H1 (cell line): ENCODE measurements around the gene C21orf58. TPM values are rescaled to one million over a fixed set of nuclear protein-coding genes. Genes with fewer than 3 reads are reported as not detected.

Experiments
- CTCF ChIA-PET: fragments of 300-600 bp; sonication (Branson Sonifier 250); formaldehyde crosslinking; loops from one replicate; lab custom pipeline; 2021; ENCODE audit not compliant: partially characterized antibody; lab: Charles Lee
- POLR2A ChIA-PET: fragments of 300-600 bp; sonication (Branson Sonifier 250); formaldehyde crosslinking; loops from one replicate; lab custom pipeline; 2021; ENCODE audit warnings: inconsistent platforms; ENCODE audit not compliant: partially characterized antibody; lab: Charles Lee
- DNase-seq, 2 experiments: peaks; one replicate each; pipeline versions ENCODE4 v3.0.0 to v3.0.0-alpha.2; 2010 to 2022; ENCODE audit warnings: low spot score in 2 of 2, low read depth in 1 of 2, mixed read lengths in 1 of 2
- FAIRE-seq: peaks from 2 replicates; lab custom pipeline; 2011; peaks lifted over from hg19 to GRCh38; lab: Jason Lieb, UNC
- H2AFZ ChIP-seq: 2 replicates; pipeline ENCODE4 v1.8.1; 2012; ENCODE audit warnings: low read length, inconsistent platforms
- H2AK5ac ChIP-seq: 2 replicates; pipeline ENCODE4 v1.6.1; 2013; ENCODE audit warnings: low read depth, low read length
- H2BK120ac ChIP-seq: replicated peaks from 2 replicates; pipeline ENCODE3; 2013; ENCODE audit warnings: low read depth, low read length, inconsistent platforms
- H2BK12ac ChIP-seq: 2 replicates; pipeline ENCODE4 v1.6.1; 2013; ENCODE audit warnings: low read depth, low read length
- H2BK15ac ChIP-seq: 2 replicates; pipeline ENCODE4 v1.6.1; 2013; ENCODE audit warnings: low read length
- H2BK20ac ChIP-seq: 2 replicates; pipeline ENCODE4 v1.6.1; 2013; ENCODE audit warnings: low read length
- H2BK5ac ChIP-seq: 2 replicates; pipeline ENCODE4 v1.6.1; 2013; ENCODE audit warnings: low read depth, low read length
- H3K14ac ChIP-seq: 2 replicates; pipeline ENCODE4 v1.6.1; 2013; ENCODE audit warnings: inconsistent platforms; ENCODE audit not compliant: insufficient read length
- H3K18ac ChIP-seq: 2 replicates; pipeline ENCODE4 v1.6.1; 2013; ENCODE audit warnings: low read length; ENCODE audit errors: extremely low read depth
- H3K23ac ChIP-seq: 2 replicates; pipeline ENCODE4 v1.6.1; 2013; ENCODE audit warnings: inconsistent platforms; ENCODE audit not compliant: insufficient read length
- H3K23me2 ChIP-seq: 2 replicates; pipeline ENCODE4 v1.6.1; 2013; ENCODE audit warnings: low read depth, low read length
- H3K27ac ChIP-seq: 2 replicates; pipeline ENCODE4 v1.6.1; 2011; ENCODE audit warnings: low read depth, low read length, inconsistent platforms
- H3K27me3 ChIP-seq, 4 experiments: replicated peaks in 1 of 4; 1 replicate in 1 of 4; 2 replicates in 3 of 4; pipeline versions ENCODE4 v1.6.1 to v1.8.1; 2011 to 2013; ENCODE audit warnings: low read length in 3 of 4, mild to moderate bottlenecking in 3 of 4, inconsistent platforms in 2 of 4, mixed read lengths in 2 of 4, moderate library complexity in 1 of 4; ENCODE audit not compliant: control insufficient read depth in 3 of 4, insufficient read depth in 3 of 4; ENCODE audit errors: extremely low read depth in 1 of 4
- H3K36me3 ChIP-seq, 4 experiments: 2 replicates each; pipeline versions ENCODE4 v1.6.1 to v1.8.1; 2011 to 2013; ENCODE audit warnings: mild to moderate bottlenecking in 4 of 4, low read length in 3 of 4, moderate library complexity in 2 of 4, control low read depth in 1 of 4, inconsistent platforms in 1 of 4; ENCODE audit not compliant: insufficient read depth in 4 of 4, control insufficient read depth in 2 of 4
- H3K4ac ChIP-seq: replicated peaks from 2 replicates; pipeline ENCODE3; 2013; ENCODE audit warnings: low read length, low read depth, mixed read lengths, inconsistent platforms; ENCODE audit not compliant: insufficient read length
- H3K4me1 ChIP-seq, 4 experiments: replicated peaks in 1 of 4; 1 replicate in 1 of 4; 2 replicates in 3 of 4; pipeline versions ENCODE4 v1.6.1 to v1.8.1; 2011 to 2013; ENCODE audit warnings: low read length in 3 of 4, inconsistent platforms in 2 of 4, mixed read lengths in 1 of 4; ENCODE audit not compliant: insufficient read depth in 4 of 4, control insufficient read depth in 3 of 4
- H3K4me2 ChIP-seq, 2 experiments: 2 replicates each; pipeline versions ENCODE4 v1.6.1 to v1.8.1; 2011 to 2013; ENCODE audit warnings: low read depth in 2 of 2, low read length in 2 of 2, control low read depth in 1 of 2, inconsistent platforms in 1 of 2, mild to moderate bottlenecking in 1 of 2; ENCODE audit not compliant: insufficient read depth in 1 of 2
- H3K4me3 ChIP-seq, 4 experiments: fragments of 200-600, 300-600 bp in 1 of 4; sonication (generic), shearing (Covaris generic), sonication (Bioruptor Twin) in 1 of 4; 2 replicates each; pipeline versions ENCODE4 v1.5.1 to v1.8.1; 2011 to 2016; ENCODE audit warnings: low read length in 4 of 4, low read depth in 3 of 4, control low read depth in 2 of 4, inconsistent platforms in 2 of 4, mild to moderate bottlenecking in 2 of 4, mixed read lengths in 1 of 4, moderate library complexity in 1 of 4; ENCODE audit not compliant: insufficient read depth in 2 of 4; ENCODE audit errors: extremely low read depth in 1 of 4
- H3K56ac ChIP-seq: replicated peaks from 2 replicates; pipeline ENCODE3; 2013; ENCODE audit warnings: low read depth, mild to moderate bottlenecking, mixed read lengths, low read length, inconsistent platforms; ENCODE audit not compliant: insufficient read length
- H3K79me1 ChIP-seq: 2 replicates; pipeline ENCODE4 v1.6.1; 2013; ENCODE audit warnings: low read depth, low read length, control low read depth
- H3K79me2 ChIP-seq, 2 experiments: 2 replicates each; pipeline versions ENCODE4 v1.6.1 to v1.8.1; 2012 to 2013; ENCODE audit warnings: low read length in 2 of 2, mild to moderate bottlenecking in 2 of 2, inconsistent platforms in 1 of 2; ENCODE audit not compliant: insufficient read depth in 2 of 2, control insufficient read depth in 1 of 2
- H3K9ac ChIP-seq, 4 experiments: replicated peaks in 1 of 4; 1 replicate in 1 of 4; 2 replicates in 3 of 4; pipeline versions ENCODE4 v1.6.1 to v1.8.1; 2011 to 2013; ENCODE audit warnings: low read depth in 3 of 4, low read length in 3 of 4, control low read depth in 2 of 4, mild to moderate bottlenecking in 2 of 4, moderate library complexity in 2 of 4, inconsistent platforms in 1 of 4; ENCODE audit errors: extremely low read depth in 1 of 4
- H3K9me3 ChIP-seq, 2 experiments: 2 replicates each; pipeline versions ENCODE4 v1.6.1 to v1.8.1; 2012 to 2013; ENCODE audit warnings: mild to moderate bottlenecking in 2 of 2, moderate library complexity in 2 of 2, control low read depth in 1 of 2, inconsistent platforms in 1 of 2, low read depth in 1 of 2, low read length in 1 of 2, mixed read lengths in 1 of 2; ENCODE audit not compliant: insufficient read depth in 2 of 2
- H4K20me1 ChIP-seq, 2 experiments: replicated peaks in 1 of 2; 2 replicates each; pipeline versions ENCODE3 to v1.8.1; 2011 to 2013; ENCODE audit warnings: inconsistent platforms in 2 of 2, low read length in 2 of 2, mild to moderate bottlenecking in 1 of 2; ENCODE audit not compliant: insufficient read depth in 2 of 2, control insufficient read depth in 1 of 2
- H4K5ac ChIP-seq: 2 replicates; pipeline ENCODE4 v1.6.1; 2013; ENCODE audit warnings: low read length, low read depth, mixed read lengths, inconsistent platforms; ENCODE audit not compliant: insufficient read length
- H4K8ac ChIP-seq: 2 replicates; pipeline ENCODE4 v1.8.0; 2013; ENCODE audit warnings: mild to moderate bottlenecking, moderate library complexity, low read length, inconsistent platforms; ENCODE audit not compliant: insufficient read depth; ENCODE audit errors: extremely low read depth
- H4K91ac ChIP-seq: replicated peaks from 2 replicates; pipeline ENCODE3; 2013; ENCODE audit warnings: low read length, mixed read lengths, inconsistent platforms; ENCODE audit not compliant: insufficient read length
- ASH2L ChIP-seq: fragments of 200-600, 300-600 bp; sonication (generic); IDR thresholded peaks from one replicate; pipeline ENCODE4 v1.7.1; 2017; ENCODE audit warnings: low read length
- BACH1 ChIP-seq: IDR thresholded peaks from 2 replicates; pipeline ENCODE4 v1.6.1; 2012; ENCODE audit warnings: low read length, improper control_type of control experiment
- BRCA1 ChIP-seq: IDR thresholded peaks from 2 replicates; pipeline ENCODE4 v1.6.1; 2012; ENCODE audit warnings: low read depth, low read length, improper control_type of control experiment
- GABPA ChIP-seq: IDR thresholded peaks from 2 replicates; pipeline ENCODE4 v1.6.1; 2011; ENCODE audit warnings: mild to moderate bottlenecking, low read length, moderate library complexity, borderline replicate concordance; ENCODE audit not compliant: insufficient read depth
- GTF2F1 ChIP-seq: IDR thresholded peaks from 2 replicates; pipeline ENCODE4 v1.6.1; 2012; ENCODE audit warnings: low read depth, low read length, improper control_type of control experiment, borderline replicate concordance
- NANOG ChIP-seq: IDR thresholded peaks from 2 replicates; pipeline ENCODE4 v1.6.1; 2011; ENCODE audit warnings: low read length, low read depth, mild to moderate bottlenecking, inconsistent platforms; ENCODE audit not compliant: insufficient read depth, poor library complexity, severe bottlenecking
- POLR2A ChIP-seq, 2 experiments: IDR thresholded peaks; 1 replicate in 1 of 2; 2 replicates in 1 of 2; pipeline ENCODE4 v1.6.1; 2011; ENCODE audit warnings: low read depth in 2 of 2, low read length in 2 of 2, mild to moderate bottlenecking in 2 of 2; ENCODE audit errors: control extremely low read depth in 1 of 2
- RNF2 ChIP-seq: fragments of 200-900, 300-1000 bp; sonication (generic); IDR thresholded peaks from 2 replicates; pipeline ENCODE4 v1.7.1; 2016; ENCODE audit warnings: borderline replicate concordance, low read depth, mild to moderate bottlenecking, antibody characterized with exemption, low read length; ENCODE audit not compliant: poor library complexity, severe bottlenecking; ENCODE audit errors: missing control alignments
- SIN3A ChIP-seq, 2 experiments: IDR thresholded peaks in 1 of 2; conservative IDR thresholded peaks in 1 of 2; 2 replicates each; pipeline ENCODE4 v1.6.1; 2011 to 2012; ENCODE audit warnings: low read length in 2 of 2, improper control_type of control experiment in 1 of 2, low read depth in 1 of 2, mild to moderate bottlenecking in 1 of 2
- SIX5 ChIP-seq: IDR thresholded peaks from 2 replicates; pipeline ENCODE4 v1.6.1; 2011; ENCODE audit warnings: mild to moderate bottlenecking, low read depth, low read length
- WGBS, 2 experiments: shearing (Covaris generic) in 1 of 2; methylation state at CpG; one replicate each; pipeline versions ENCODE4 v1.1.6 to v1.1.7; 2013 to 2015; ENCODE audit warnings: low lambda C conversion rate in 2 of 2, mixed read lengths in 2 of 2, inconsistent platforms in 1 of 2, low coverage in 1 of 2, missing lambda C conversion rate in 1 of 2; ENCODE audit not compliant: insufficient replicate concordance in 2 of 2, insufficient coverage in 1 of 2, insufficient read length in 1 of 2; ENCODE audit errors: extremely low coverage in 1 of 2, missing lambda C conversion rate in 1 of 2; 5-methylcytosine and 5-hydroxymethylcytosine counted together
- polyA plus RNA-seq, 7 experiments: library from polyadenylated mRNA; depleted of rRNA in 3 of 7; stranded (reverse) in 5 of 7; unstranded in 2 of 7; fragments of >200 nt in 5 of 7; fragments of 200-250 nt in 2 of 7; gene quantifications; 1 replicate in 5 of 7; 2 replicates in 1 of 7; 4 replicates in 1 of 7; pipeline versions ENCODE4 v1.2.1 to v1.2.3, GENCODE V29; 2011 to 2013; ENCODE audit warnings: missing spikeins in 2 of 7, mixed read lengths in 2 of 7
- total RNA-seq: library from RNA; stranded (reverse); fragmentation: NEBNext Ultra II Directional; extraction: Animal tissue kit (Norgen Biotek cat#: 25700); gene quantifications from 2 replicates; pipeline ENCODE4 v1.2.1, GENCODE V29; 2021

Gene C21orf58
- total and polyA plus RNA-seq, 2 of the 8 experiments (the other 6 are each of a cell fraction or from before 2014, with no cell fraction given), result 13.8 to 26.1 TPM

DNA sequence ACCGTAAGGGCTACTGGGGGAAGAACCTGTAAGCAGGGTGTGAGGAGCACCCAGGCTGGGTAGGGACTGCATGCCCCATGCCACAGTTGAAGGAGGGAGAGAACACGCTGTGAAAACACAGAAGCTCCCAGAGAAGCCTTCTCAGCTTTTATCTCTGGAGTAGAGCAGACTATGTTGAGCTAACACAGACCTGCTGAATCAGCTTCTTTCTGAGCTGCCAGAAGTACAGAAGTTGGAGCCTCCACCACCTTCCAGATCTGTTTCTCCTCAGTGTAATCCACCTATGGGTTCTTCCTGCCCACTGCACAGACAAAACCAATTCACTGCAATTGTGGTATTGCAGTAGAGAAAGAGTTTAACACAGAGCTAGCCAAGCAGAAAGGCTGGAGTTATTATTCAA, 32.1 kb downstream of the C21orf58 start:
- Histone ChIP-seq H4K20me1 (peaks cover 2 to 3% of the 10 kb centered on the region in 2 experiments), H3K36me3 (peaks cover 3 to 10% (median 7%) of the 10 kb centered on the region in 4 experiments; a peak in 6 of 8 replicates), H2BK15ac (no peak overlapping the region), H3K14ac (no peak overlapping the region), H3K4me2 (no peak overlapping the region), H2AK5ac (no peak overlapping the region), H2BK20ac (no peak overlapping the region), H3K4me3 (no peak overlapping the region), H3K23me2 (peaks cover 4% of the 10 kb centered on the region), H3K56ac (no peak overlapping the region), H3K9me3 (no peaks in the 10 kb centered on the region), H2BK12ac (no peak overlapping the region), H3K9ac (peak overlapping the region in 1 of 4 experiments; percentile 40; a peak in 1 of 7 replicates), H3K79me2 (peaks cover 0 to 4% of the 10 kb centered on the region in 2 experiments; a peak in 2 of 4 replicates), H2BK120ac (no peak overlapping the region), H4K91ac (no peak overlapping the region), H3K27me3 (no peaks in the 10 kb centered on the region), H4K5ac (no peak overlapping the region), H3K4ac (no peak overlapping the region), H3K4me1 (peaks cover 2 to 15% (median 8%) of the 10 kb centered on the region in 4 experiments; a peak in 6 of 7 replicates), H2BK5ac (no peak overlapping the region), H3K18ac (no peak overlapping the region), H3K27ac (no peak overlapping the region), H2AFZ (no peak overlapping the region), H4K8ac (no peak overlapping the region), H3K23ac (no peak overlapping the region), H3K79me1 (peaks cover 5% of the 10 kb centered on the region)
- WGBS, 2 experiments, result 100% methylated on average over 2 of the region's 2 CpGs; no CpG with 5 or more reads in 1 of the 2 experiments
- FAIRE-seq, result no peak
- CTCF ChIA-PET, result interaction anchor here (0.8 kb wide), 1 partner anchor 34 kb away, joined by 3 read pairs; no protein-coding TSS in a partner anchor
- TF ChIP-seq ASH2L (no peak), GTF2F1 (no peak), POLR2A (IDR thresholded peaks at IDR 0.05; ENCODE audit: control extremely low read depth in 1 of 2, low read depth in 2 of 2, low read length in 2 of 2) (no peak), RNF2 (no peak), BACH1 (no peak), NANOG (no peak), GABPA (no peak), BRCA1 (no peak), SIX5 (no peak), SIN3A (conservative IDR thresholded peaks at IDR 0.05 in 1 of 2, IDR thresholded peaks at IDR 0.05 in 1 of 2; ENCODE audit: low read depth in 1 of 2, low read length in 2 of 2) (no peak)
- POLR2A ChIA-PET, result interaction anchor here (1.3 to 1.5 kb wide), 2 partner anchors 9 to 11 kb away, joined by 5 read pairs; no protein-coding TSS in a partner anchor
- DNase-seq, result no peak
